H1 (cell line): ENCODE measurements around the gene OR7D2. TPM values are rescaled to one million over a fixed set of nuclear protein-coding genes. Genes with fewer than 3 reads are reported as not detected.

Source experiments
- CTCF ChIA-PET: fragments of 300-600 bp; sonication (Branson Sonifier 250); formaldehyde crosslinking; loops from one replicate; lab custom pipeline; 2021; ENCODE audit not compliant: partially characterized antibody; lab: Charles Lee
- POLR2A ChIA-PET: fragments of 300-600 bp; sonication (Branson Sonifier 250); formaldehyde crosslinking; loops from one replicate; lab custom pipeline; 2021; ENCODE audit warnings: inconsistent platforms; ENCODE audit not compliant: partially characterized antibody; lab: Charles Lee
- DNase-seq, 2 experiments: peaks; one replicate each; pipeline versions ENCODE4 v3.0.0 to v3.0.0-alpha.2; 2010 to 2022; ENCODE audit warnings: low spot score in 2 of 2, low read depth in 1 of 2, mixed read lengths in 1 of 2
- FAIRE-seq: peaks from 2 replicates; lab custom pipeline; 2011; peaks lifted over from hg19 to GRCh38; lab: Jason Lieb, UNC
- H2AFZ ChIP-seq: 2 replicates; pipeline ENCODE4 v1.8.1; 2012; ENCODE audit warnings: low read length, inconsistent platforms
- H2AK5ac ChIP-seq: 2 replicates; pipeline ENCODE4 v1.6.1; 2013; ENCODE audit warnings: low read depth, low read length
- H2BK120ac ChIP-seq: replicated peaks from 2 replicates; pipeline ENCODE3; 2013; ENCODE audit warnings: low read depth, low read length, inconsistent platforms
- H2BK12ac ChIP-seq: 2 replicates; pipeline ENCODE4 v1.6.1; 2013; ENCODE audit warnings: low read depth, low read length
- H2BK15ac ChIP-seq: 2 replicates; pipeline ENCODE4 v1.6.1; 2013; ENCODE audit warnings: low read length
- H2BK20ac ChIP-seq: 2 replicates; pipeline ENCODE4 v1.6.1; 2013; ENCODE audit warnings: low read length
- H2BK5ac ChIP-seq: 2 replicates; pipeline ENCODE4 v1.6.1; 2013; ENCODE audit warnings: low read depth, low read length
- H3K14ac ChIP-seq: 2 replicates; pipeline ENCODE4 v1.6.1; 2013; ENCODE audit warnings: inconsistent platforms; ENCODE audit not compliant: insufficient read length
- H3K18ac ChIP-seq: 2 replicates; pipeline ENCODE4 v1.6.1; 2013; ENCODE audit warnings: low read length; ENCODE audit errors: extremely low read depth
- H3K23ac ChIP-seq: 2 replicates; pipeline ENCODE4 v1.6.1; 2013; ENCODE audit warnings: inconsistent platforms; ENCODE audit not compliant: insufficient read length
- H3K23me2 ChIP-seq: 2 replicates; pipeline ENCODE4 v1.6.1; 2013; ENCODE audit warnings: low read depth, low read length
- H3K27ac ChIP-seq: 2 replicates; pipeline ENCODE4 v1.6.1; 2011; ENCODE audit warnings: low read depth, low read length, inconsistent platforms
- H3K27me3 ChIP-seq, 4 experiments: replicated peaks in 1 of 4; 1 replicate in 1 of 4; 2 replicates in 3 of 4; pipeline versions ENCODE4 v1.6.1 to v1.8.1; 2011 to 2013; ENCODE audit warnings: low read length in 3 of 4, mild to moderate bottlenecking in 3 of 4, inconsistent platforms in 2 of 4, mixed read lengths in 2 of 4, moderate library complexity in 1 of 4; ENCODE audit not compliant: control insufficient read depth in 3 of 4, insufficient read depth in 3 of 4; ENCODE audit errors: extremely low read depth in 1 of 4
- H3K36me3 ChIP-seq, 4 experiments: 2 replicates each; pipeline versions ENCODE4 v1.6.1 to v1.8.1; 2011 to 2013; ENCODE audit warnings: mild to moderate bottlenecking in 4 of 4, low read length in 3 of 4, moderate library complexity in 2 of 4, control low read depth in 1 of 4, inconsistent platforms in 1 of 4; ENCODE audit not compliant: insufficient read depth in 4 of 4, control insufficient read depth in 2 of 4
- H3K4ac ChIP-seq: replicated peaks from 2 replicates; pipeline ENCODE3; 2013; ENCODE audit warnings: low read length, low read depth, mixed read lengths, inconsistent platforms; ENCODE audit not compliant: insufficient read length
- H3K4me1 ChIP-seq, 4 experiments: replicated peaks in 1 of 4; 1 replicate in 1 of 4; 2 replicates in 3 of 4; pipeline versions ENCODE4 v1.6.1 to v1.8.1; 2011 to 2013; ENCODE audit warnings: low read length in 3 of 4, inconsistent platforms in 2 of 4, mixed read lengths in 1 of 4; ENCODE audit not compliant: insufficient read depth in 4 of 4, control insufficient read depth in 3 of 4
- H3K4me2 ChIP-seq, 2 experiments: 2 replicates each; pipeline versions ENCODE4 v1.6.1 to v1.8.1; 2011 to 2013; ENCODE audit warnings: low read depth in 2 of 2, low read length in 2 of 2, control low read depth in 1 of 2, inconsistent platforms in 1 of 2, mild to moderate bottlenecking in 1 of 2; ENCODE audit not compliant: insufficient read depth in 1 of 2
- H3K4me3 ChIP-seq, 4 experiments: fragments of 200-600, 300-600 bp in 1 of 4; sonication (generic), shearing (Covaris generic), sonication (Bioruptor Twin) in 1 of 4; 2 replicates each; pipeline versions ENCODE4 v1.5.1 to v1.8.1; 2011 to 2016; ENCODE audit warnings: low read length in 4 of 4, low read depth in 3 of 4, control low read depth in 2 of 4, inconsistent platforms in 2 of 4, mild to moderate bottlenecking in 2 of 4, mixed read lengths in 1 of 4, moderate library complexity in 1 of 4; ENCODE audit not compliant: insufficient read depth in 2 of 4; ENCODE audit errors: extremely low read depth in 1 of 4
- H3K56ac ChIP-seq: replicated peaks from 2 replicates; pipeline ENCODE3; 2013; ENCODE audit warnings: low read depth, mild to moderate bottlenecking, mixed read lengths, low read length, inconsistent platforms; ENCODE audit not compliant: insufficient read length
- H3K79me1 ChIP-seq: 2 replicates; pipeline ENCODE4 v1.6.1; 2013; ENCODE audit warnings: low read depth, low read length, control low read depth
- H3K79me2 ChIP-seq, 2 experiments: 2 replicates each; pipeline versions ENCODE4 v1.6.1 to v1.8.1; 2012 to 2013; ENCODE audit warnings: low read length in 2 of 2, mild to moderate bottlenecking in 2 of 2, inconsistent platforms in 1 of 2; ENCODE audit not compliant: insufficient read depth in 2 of 2, control insufficient read depth in 1 of 2
- H3K9ac ChIP-seq, 4 experiments: replicated peaks in 1 of 4; 1 replicate in 1 of 4; 2 replicates in 3 of 4; pipeline versions ENCODE4 v1.6.1 to v1.8.1; 2011 to 2013; ENCODE audit warnings: low read depth in 3 of 4, low read length in 3 of 4, control low read depth in 2 of 4, mild to moderate bottlenecking in 2 of 4, moderate library complexity in 2 of 4, inconsistent platforms in 1 of 4; ENCODE audit errors: extremely low read depth in 1 of 4
- H3K9me3 ChIP-seq, 2 experiments: 2 replicates each; pipeline versions ENCODE4 v1.6.1 to v1.8.1; 2012 to 2013; ENCODE audit warnings: mild to moderate bottlenecking in 2 of 2, moderate library complexity in 2 of 2, control low read depth in 1 of 2, inconsistent platforms in 1 of 2, low read depth in 1 of 2, low read length in 1 of 2, mixed read lengths in 1 of 2; ENCODE audit not compliant: insufficient read depth in 2 of 2
- H4K20me1 ChIP-seq, 2 experiments: replicated peaks in 1 of 2; 2 replicates each; pipeline versions ENCODE3 to v1.8.1; 2011 to 2013; ENCODE audit warnings: inconsistent platforms in 2 of 2, low read length in 2 of 2, mild to moderate bottlenecking in 1 of 2; ENCODE audit not compliant: insufficient read depth in 2 of 2, control insufficient read depth in 1 of 2
- H4K5ac ChIP-seq: 2 replicates; pipeline ENCODE4 v1.6.1; 2013; ENCODE audit warnings: low read length, low read depth, mixed read lengths, inconsistent platforms; ENCODE audit not compliant: insufficient read length
- H4K8ac ChIP-seq: 2 replicates; pipeline ENCODE4 v1.8.0; 2013; ENCODE audit warnings: mild to moderate bottlenecking, moderate library complexity, low read length, inconsistent platforms; ENCODE audit not compliant: insufficient read depth; ENCODE audit errors: extremely low read depth
- H4K91ac ChIP-seq: replicated peaks from 2 replicates; pipeline ENCODE3; 2013; ENCODE audit warnings: low read length, mixed read lengths, inconsistent platforms; ENCODE audit not compliant: insufficient read length
- BCL11A ChIP-seq, 2 experiments: IDR thresholded peaks; one replicate each; pipeline ENCODE4 v1.6.1; 2011; ENCODE audit warnings: low read depth in 2 of 2, low read length in 2 of 2, mild to moderate bottlenecking in 2 of 2
- BRCA1 ChIP-seq: IDR thresholded peaks from 2 replicates; pipeline ENCODE4 v1.6.1; 2012; ENCODE audit warnings: low read depth, low read length, improper control_type of control experiment
- CBX8 ChIP-seq: fragments of 300-800, 300-1000 bp; sonication (generic); IDR thresholded peaks from 2 replicates; pipeline ENCODE4 v1.7.1; 2016; ENCODE audit warnings: low read depth, low read length, borderline replicate concordance
- HDAC6 ChIP-seq: IDR thresholded peaks from one replicate; pipeline ENCODE4 v1.7.1; 2012; ENCODE audit warnings: low read depth, mild to moderate bottlenecking, inconsistent platforms, low read length, moderate library complexity
- NRF1 ChIP-seq: IDR thresholded peaks from 2 replicates; pipeline ENCODE4 v1.6.1; 2011; ENCODE audit warnings: mild to moderate bottlenecking, low read depth, low read length, improper control_type of control experiment
- TBP ChIP-seq: IDR thresholded peaks from 2 replicates; pipeline ENCODE4 v1.6.1; 2011; ENCODE audit warnings: low read depth, low read length, improper control_type of control experiment
- WGBS, 2 experiments: shearing (Covaris generic) in 1 of 2; methylation state at CpG; one replicate each; pipeline versions ENCODE4 v1.1.6 to v1.1.7; 2013 to 2015; ENCODE audit warnings: low lambda C conversion rate in 2 of 2, mixed read lengths in 2 of 2, inconsistent platforms in 1 of 2, low coverage in 1 of 2, missing lambda C conversion rate in 1 of 2; ENCODE audit not compliant: insufficient replicate concordance in 2 of 2, insufficient coverage in 1 of 2, insufficient read length in 1 of 2; ENCODE audit errors: extremely low coverage in 1 of 2, missing lambda C conversion rate in 1 of 2; 5-methylcytosine and 5-hydroxymethylcytosine counted together
- polyA plus RNA-seq, 7 experiments: library from polyadenylated mRNA; depleted of rRNA in 3 of 7; stranded (reverse) in 5 of 7; unstranded in 2 of 7; fragments of >200 nt in 5 of 7; fragments of 200-250 nt in 2 of 7; gene quantifications; 1 replicate in 5 of 7; 2 replicates in 1 of 7; 4 replicates in 1 of 7; pipeline versions ENCODE4 v1.2.1 to v1.2.3, GENCODE V29; 2011 to 2013; ENCODE audit warnings: missing spikeins in 2 of 7, mixed read lengths in 2 of 7
- total RNA-seq: library from RNA; stranded (reverse); fragmentation: NEBNext Ultra II Directional; extraction: Animal tissue kit (Norgen Biotek cat#: 25700); gene quantifications from 2 replicates; pipeline ENCODE4 v1.2.1, GENCODE V29; 2021

OR7D2 gene
- total and polyA plus RNA-seq, 2 of the 8 experiments (the other 6 are each of a cell fraction or from before 2014, with no cell fraction given) = 0.02 TPM; not detected in 1

DNA sequence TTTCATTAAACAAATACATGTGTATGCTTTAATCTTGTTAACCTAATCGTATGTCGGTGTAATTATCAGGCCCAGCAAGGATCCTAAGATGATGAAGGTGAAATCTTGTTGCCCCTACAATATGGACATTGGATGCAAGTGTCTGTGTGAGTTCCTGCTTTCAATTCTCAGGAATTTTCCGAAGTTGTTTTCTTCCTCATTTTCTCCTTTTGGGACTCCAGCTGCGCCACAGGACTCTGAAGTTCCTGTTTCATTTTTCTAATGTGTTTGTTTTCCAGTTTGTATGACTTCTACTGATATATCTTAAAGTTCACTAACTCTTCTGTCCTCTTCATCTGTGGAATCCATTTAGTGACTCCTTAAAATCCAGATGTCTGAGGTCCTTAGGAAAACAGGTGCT is 11.9 kb upstream of the OR7D2 start:
- no peak overlapping the region for H2BK120ac ChIP-seq
- H3K9ac ChIP-seq = no peak overlapping the region
- no peak overlapping the region for H4K8ac ChIP-seq
- no peaks in the 10 kb centered on the region for H3K9me3 ChIP-seq
- H2BK15ac ChIP-seq = no peak overlapping the region
- peaks cover 0 to 2% of the 10 kb centered on the region in 2 experiments for H4K20me1 ChIP-seq
- H3K4me3 ChIP-seq = no peak overlapping the region
- H3K4ac ChIP-seq = no peak overlapping the region
- no peaks in the 10 kb centered on the region for H3K23me2 ChIP-seq
- H2AFZ ChIP-seq = no peak overlapping the region
- no peaks in the 10 kb centered on the region for H3K4me1 ChIP-seq
- H2BK20ac ChIP-seq = no peak overlapping the region
- no peak overlapping the region for H3K27ac ChIP-seq
- TF ChIP-seq BRCA1 (no peak), BCL11A (IDR thresholded peaks at IDR 0.05; ENCODE audit: low read depth in 2 of 2, low read length in 2 of 2) (no peak), NRF1 (no peak), CBX8 (no peak), TBP (no peak), HDAC6 (no peak)
- H3K79me2 ChIP-seq = no peaks in the 10 kb centered on the region; a peak in 1 of 4 replicates
- no peak overlapping the region for H2AK5ac ChIP-seq
- ChIA-PET POLR2A (interaction anchor here (0.6 to 0.7 kb wide), 2 partner anchors 18 to 100 kb away, joined by 3 read pairs; no protein-coding TSS in a partner anchor), CTCF (no interaction called here)
- no peaks in the 10 kb centered on the region for H3K79me1 ChIP-seq
- H3K56ac ChIP-seq = no peak overlapping the region
- 96% methylated on average over 4 of the region's 4 CpGs; no CpG with 5 or more reads in 1 of the 2 experiments for WGBS, 2 experiments
- H3K23ac ChIP-seq = no peak overlapping the region
- no peak overlapping the region for H4K91ac ChIP-seq
- no peak overlapping the region for H3K18ac ChIP-seq
- H3K27me3 ChIP-seq = no peaks in the 10 kb centered on the region
- H4K5ac ChIP-seq = no peak overlapping the region
- no peak overlapping the region for H3K4me2 ChIP-seq
- no peak overlapping the region for H2BK12ac ChIP-seq
- no peak overlapping the region for H2BK5ac ChIP-seq
- peaks cover 10 to 29% (median 19%) of the 10 kb centered on the region in 4 experiments for H3K36me3 ChIP-seq
- DNase-seq (no peak), FAIRE-seq (no peak)
- no peak overlapping the region for H3K14ac ChIP-seq
